ENCODE measurements around the gene ELMOD2.

Gene ELMOD2

DNA sequence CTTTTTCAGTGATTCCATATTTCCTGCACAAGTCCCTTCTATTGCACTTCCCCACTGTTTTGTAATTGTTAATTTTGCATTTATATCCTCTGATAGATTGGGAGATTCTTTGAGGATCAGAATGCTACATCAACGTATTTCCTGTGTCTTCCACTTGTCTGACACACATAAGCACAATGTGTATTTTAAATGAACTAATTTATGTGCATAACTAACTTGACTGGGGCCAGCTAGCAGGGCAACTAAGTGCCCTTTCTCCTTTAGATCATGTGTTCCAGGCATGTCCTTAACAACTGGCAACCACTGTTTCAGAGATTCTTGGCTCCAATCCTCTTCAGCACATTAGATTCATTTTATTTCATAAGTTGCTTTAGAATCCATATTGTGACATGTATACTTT lies 60.5 kb downstream of the ELMOD2 start:
- DNase-seq: no peak

DNA sequence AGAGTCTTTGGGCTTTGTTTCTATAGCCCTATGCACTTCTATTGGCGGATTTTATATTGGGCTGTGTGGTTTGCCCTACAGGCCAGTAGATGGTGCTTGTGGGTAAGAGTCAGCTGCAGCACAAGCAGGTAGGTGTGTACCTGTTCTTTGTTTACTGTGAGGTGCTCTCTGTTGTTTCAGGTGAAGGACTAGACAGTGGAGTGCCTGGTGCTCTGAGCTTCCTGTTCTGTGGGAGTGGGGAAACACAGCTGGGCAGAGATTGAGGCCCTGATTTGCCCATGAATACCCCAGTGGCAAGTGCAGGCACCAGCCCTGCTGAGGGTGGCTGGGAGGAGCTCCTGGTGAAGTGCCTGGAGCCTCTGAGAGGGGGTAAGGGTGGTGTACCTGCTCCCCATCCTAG lies 71.1 kb downstream of the ELMOD2 start:
- no peak for DNase-seq

DNA sequence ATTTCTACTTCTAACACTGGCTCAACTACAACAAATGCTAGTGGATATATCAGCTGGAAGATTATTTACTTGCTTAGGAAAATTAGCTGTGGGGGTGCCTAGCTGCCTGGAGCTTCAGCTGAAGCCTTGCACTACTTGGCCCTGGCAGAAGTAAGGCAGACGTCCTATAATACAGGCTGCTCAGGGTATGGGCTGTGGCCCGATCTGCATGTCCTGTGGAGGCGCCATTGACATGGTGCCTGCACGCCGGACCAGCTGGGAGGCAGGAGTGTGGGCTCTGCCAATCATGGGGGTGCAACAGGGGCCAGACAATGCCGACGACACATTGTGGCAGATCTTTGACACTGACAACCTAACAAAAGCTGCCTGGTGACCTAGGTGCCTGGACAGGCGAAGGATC lies 76.4 kb downstream of the ELMOD2 start:
- no peak for DNase-seq

DNA sequence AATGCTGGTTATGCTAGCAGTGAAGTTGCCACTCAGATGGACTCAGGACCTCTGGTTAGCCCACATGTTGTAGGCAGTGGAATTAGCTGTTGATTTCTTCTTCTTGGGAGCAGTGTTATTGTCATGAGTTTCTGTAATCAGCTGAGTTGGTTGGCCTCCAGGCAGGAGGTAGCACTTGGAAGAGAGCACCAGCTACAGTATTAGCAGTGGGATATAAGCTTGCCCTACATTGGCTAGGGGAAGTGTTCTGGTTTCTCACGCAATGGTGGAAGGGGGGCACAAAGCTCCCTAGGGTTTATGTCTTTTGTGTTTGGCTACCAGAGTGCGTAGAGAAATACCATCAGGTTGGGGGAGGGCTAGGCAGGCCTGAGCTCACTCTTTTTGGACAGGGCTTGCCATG lies 78.7 kb downstream of the ELMOD2 start:
- DNase-seq: no peak

DNA sequence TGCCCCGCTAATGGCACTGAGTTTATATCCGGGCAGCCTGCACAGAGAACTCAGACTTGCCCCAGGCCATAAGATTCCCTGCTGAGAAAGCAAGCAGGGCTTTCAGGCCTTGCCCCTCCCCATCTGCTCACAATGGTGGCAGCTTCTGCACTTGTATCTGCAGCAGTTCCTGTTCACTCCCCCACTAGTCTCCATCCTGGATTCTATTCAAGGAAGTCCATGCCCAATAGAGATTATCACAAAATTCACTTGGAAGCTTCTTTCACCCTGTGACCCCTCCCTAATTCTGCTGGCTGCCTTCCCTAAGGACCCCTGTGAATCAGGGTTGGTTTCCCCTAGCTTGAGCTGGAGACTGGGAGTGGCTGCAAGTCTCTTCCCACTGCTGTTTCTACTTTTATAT lies 79.3 kb downstream of the ELMOD2 start:
- DNase-seq: no peak
